Activated CD4-positive, alpha-beta T cell treated with anti-CD3 and anti-CD28 coated beads, Interleukin-2, Interleukin-4, amounts not matched to agents 100 ng/mL and 50 ng/mL, durations not matched to agents 16 hours and 8 hours (primary cell): ENCODE data around the gene ABCD3.

Experiments
- DNase-seq: peaks from one replicate; pipeline ENCODE4 v3.0.0-alpha.2; 2020; ENCODE audit warnings: low spot score

Gene ABCD3

DNA sequence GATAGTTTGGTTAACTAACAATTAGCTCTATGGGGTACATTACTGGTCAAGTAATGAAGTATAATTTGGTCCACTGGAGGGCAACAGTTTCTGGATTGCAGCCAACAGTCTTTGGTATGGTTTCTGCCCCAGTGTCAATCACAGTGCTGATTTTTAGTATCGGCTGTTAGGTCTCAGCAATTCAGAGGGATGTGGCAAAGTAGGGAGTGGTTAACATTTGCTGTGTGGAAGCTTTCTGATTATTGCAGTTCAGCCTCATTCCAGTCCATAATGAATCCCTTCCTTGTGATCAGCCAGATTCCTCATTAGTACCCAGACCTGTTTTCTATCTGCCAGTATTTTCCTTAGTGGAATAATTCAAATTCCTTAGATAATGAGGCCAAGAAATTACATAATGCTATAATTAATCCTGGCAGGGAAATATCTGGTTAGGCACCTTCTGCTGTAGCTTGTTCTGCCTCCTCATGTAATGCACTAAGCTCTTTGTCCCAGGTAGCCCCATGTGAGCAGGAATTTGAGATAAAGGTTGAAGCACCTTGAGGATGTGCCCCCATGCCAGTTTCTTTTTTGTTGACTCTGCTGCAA lies 109.3 kb downstream of the ABCD3 start:
- DNase-seq, result no peak

DNA sequence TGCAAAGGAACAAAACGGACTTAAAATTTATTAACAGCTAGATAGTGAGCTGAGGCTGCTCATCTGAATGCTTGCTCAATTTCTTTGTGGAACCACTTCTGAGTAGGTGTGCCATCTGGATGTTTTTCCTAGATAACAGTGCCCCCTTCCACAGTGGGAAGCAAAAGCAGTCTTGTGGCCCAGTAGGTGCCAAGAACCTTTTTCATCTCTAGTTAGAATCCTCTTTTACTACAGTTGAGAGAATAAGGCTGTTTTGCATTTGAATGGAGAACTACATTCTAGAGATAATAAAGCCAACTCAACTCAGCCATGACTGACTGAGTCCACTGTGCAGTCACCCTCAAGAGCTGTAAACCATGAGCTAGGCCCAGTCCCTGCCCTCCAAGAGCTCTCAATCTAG lies 110.1 kb downstream of the ABCD3 start:
- DNase-seq, result no peak

DNA sequence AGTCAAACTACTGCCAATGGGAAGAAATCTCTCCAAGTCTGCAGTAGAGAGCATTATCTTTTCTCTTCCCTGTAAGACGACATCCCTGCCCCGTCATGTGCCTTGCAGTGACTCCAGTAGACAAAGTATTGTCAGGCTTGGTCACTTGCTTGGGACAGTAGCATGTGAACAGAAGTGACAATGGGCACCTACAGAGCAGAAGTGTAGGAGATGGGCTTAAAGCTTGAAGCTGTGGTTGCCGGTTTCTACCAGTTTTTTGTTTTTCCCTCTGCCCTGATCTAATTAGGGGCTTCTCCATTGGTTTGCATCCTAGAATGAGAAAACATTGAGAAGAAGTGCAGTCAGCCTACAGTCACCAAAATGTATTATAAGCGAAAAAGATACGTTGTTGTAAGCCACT lies 110.6 kb downstream of the ABCD3 start:
- DNase-seq, result no peak

- no peak for DNase-seq
Measured at GRCh38 chr1:94529416-94529815, 111.2 kb downstream of the ABCD3 start.

DNA sequence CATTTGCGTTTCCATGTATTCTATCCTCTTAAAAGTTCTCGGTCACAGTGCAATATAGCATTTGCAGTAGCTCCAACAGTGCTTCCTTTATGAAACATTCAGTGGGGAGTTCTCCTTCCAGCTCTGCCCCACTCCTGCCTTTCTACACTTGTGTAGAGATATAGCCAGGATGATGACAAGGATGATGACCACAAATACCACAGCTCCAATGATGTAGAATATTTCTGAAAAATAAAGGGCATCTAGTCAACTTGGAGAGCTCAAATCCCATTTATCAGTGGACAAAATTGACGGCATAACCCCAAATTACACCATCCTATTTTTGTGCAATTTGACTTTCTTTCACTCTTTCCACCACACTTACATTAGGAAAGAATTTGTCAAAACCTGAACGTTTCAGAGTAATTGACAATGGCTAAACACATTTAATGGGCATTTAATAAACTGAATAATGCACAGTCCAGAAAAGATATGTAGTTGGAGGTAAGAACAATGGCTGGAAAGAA lies 112.2 kb downstream of the ABCD3 start:
- DNase-seq, result no peak

DNA sequence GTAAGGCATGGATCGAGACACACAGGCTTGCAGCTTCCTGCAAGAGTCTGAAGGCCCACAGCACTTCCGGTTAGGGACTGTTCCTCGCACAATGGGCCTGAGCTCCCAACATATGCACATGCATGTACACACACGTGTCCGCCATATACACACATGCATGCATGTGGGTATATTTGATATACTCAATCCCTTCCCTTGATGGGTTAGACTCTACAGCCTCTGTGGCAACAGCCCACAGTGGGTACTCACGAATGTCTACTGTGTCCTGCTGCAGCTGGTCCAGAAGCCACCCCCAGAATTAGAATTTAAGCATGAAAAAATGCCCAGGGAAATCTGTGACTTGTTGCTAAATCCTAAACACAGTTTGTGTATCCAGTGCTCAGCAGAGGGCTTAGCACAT lies 113.5 kb downstream of the ABCD3 start:
- DNase-seq, result no peak

DNA sequence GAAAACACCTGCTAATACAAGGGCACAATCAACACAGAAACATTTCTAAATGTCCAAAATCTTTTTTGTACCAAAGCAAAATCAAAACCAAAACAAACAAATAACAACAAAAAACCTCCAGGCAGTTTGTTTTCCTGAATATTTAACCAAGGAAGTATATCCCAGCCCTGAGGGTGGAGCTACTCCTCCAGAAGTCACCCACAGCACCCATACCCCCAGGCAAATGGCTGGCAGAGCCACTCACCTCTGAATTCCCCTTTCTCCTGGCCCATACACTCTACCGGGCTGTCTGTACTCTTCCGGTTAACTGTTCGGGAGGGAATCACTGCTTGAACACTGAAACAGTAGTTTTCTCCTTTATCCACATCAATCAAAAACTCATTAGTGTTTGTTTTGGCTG lies 113.9 kb downstream of the ABCD3 start:
- no peak for DNase-seq

- DNase-seq, result no peak
Measured at GRCh38 chr1:94535095-94535494, 116.9 kb downstream of the ABCD3 start.

GRCh38 chr1:94535879-94536278 lies 117.7 kb downstream of the ABCD3 start:
- no peak for DNase-seq

- no peak for DNase-seq
Measured at GRCh38 chr1:94537254-94537653, 119.1 kb downstream of the ABCD3 start.

DNA sequence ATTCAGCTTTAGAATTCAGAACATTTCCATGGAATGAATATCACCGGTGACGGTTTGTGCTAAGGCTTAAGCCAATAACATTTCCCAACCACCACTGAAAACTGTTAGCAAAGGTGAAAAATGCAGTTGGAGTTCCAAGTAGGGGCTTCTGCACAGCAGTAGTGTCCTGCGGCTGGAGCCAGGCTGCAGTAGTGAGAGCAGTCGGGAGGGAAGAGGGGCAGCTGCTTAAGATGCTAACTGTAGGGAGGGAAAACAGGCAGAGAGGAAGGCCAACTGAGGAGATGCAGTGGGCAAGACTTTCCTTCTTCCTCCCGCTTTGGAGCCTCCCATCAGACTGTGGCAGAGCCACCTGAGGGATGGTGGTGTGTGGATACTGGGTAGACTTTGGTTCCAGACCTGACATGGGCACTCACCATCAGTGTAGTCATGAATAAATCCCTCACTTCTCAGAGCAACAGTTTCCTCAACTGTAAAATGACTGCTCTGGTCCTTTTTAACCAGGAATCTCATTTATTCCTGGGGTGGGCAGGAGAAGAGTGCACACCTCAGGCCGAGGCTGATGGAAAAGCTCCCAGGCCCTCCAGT lies 120.1 kb downstream of the ABCD3 start:
- no peak for DNase-seq

- DNase-seq, result no peak
Measured at GRCh38 chr1:94539496-94539895, 121.3 kb downstream of the ABCD3 start.

GRCh38 chr1:94540440-94541245 lies 122.5 kb downstream of the ABCD3 start:
- no peak for DNase-seq

- peak; percentile 76 for DNase-seq
Measured at GRCh38 chr1:94541246-94542087, 123.3 kb downstream of the ABCD3 start, which contains the start of gene F3. Gene F3, minus strand, starts transcription at chr1:94541759. Its CDS starts 123 bp downstream, at chr1:94541636.

GRCh38 chr1:94542088-94542870 lies 124.1 kb downstream of the ABCD3 start:
- no peak for DNase-seq

DNA sequence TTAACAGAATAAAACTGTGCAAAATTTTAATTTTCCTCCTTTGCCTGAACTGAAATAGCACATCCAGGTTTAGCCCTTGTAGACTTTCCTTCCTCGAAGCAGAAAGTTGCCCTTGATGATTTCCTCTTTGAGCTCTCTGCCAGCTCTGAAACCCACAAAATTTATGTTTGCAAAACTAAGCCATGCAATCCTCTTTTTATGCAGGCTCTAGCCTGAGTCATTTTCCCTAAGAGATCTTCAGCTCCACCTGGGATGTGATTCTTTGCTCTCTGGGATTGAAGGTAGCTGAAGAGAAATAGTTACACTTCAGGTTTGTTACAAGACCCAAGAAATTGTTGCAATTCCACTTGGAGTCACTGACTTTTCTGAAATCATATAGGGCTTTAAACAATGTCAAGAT lies 124.8 kb downstream of the ABCD3 start:
- no peak for DNase-seq

GRCh38 chr1:94543893-94544635 lies 125.9 kb downstream of the ABCD3 start:
- DNase-seq, result no peak

GRCh38 chr1:94544706-94545490 lies 126.7 kb downstream of the ABCD3 start:
- DNase-seq, result no peak

GRCh38 chr1:94549706-94550105 lies 131.5 kb downstream of the ABCD3 start:
- DNase-seq, result no peak

GRCh38 chr1:94550396-94550795 lies 132.2 kb downstream of the ABCD3 start:
- no peak for DNase-seq
